ENCODE measurements around the gene DPP6.

DPP6 gene

GRCh38 chr7:154571772-154572171 is 519.6 kb downstream of the DPP6 start:
- TF ChIP-seq FOXP2 (optimal IDR thresholded peaks at IDR 0.05; ENCODE audit: control extremely low read depth, extremely low read length, insufficient read depth), result no peak
- Histone ChIP-seq H3K9me3 (ENCODE audit: low read depth, low read length) (no peaks in the 10 kb centered on the region), H3K36me3 (ENCODE audit: insufficient read depth, low read length) (no peaks in the 10 kb centered on the region), H3K27ac (no peak overlapping the region), H3K9ac (ENCODE audit: insufficient read length) (no peak overlapping the region), H3K4me3 (no peak overlapping the region)
- DNase-seq (ENCODE audit: low read depth, low spot score), result no peak

GRCh38 chr7:154574235-154574634 is 522.0 kb downstream of the DPP6 start:
- H3K9me3 ChIP-seq (ENCODE audit: low read depth, low read length), result no peaks in the 10 kb centered on the region
- no peak for TF ChIP-seq EZH2 (IDR thresholded peaks at IDR 0.05)
- no peak for TF ChIP-seq POLR2AphosphoS5 (IDR thresholded peaks at IDR 0.05; ENCODE audit: borderline replicate concordance, low read depth, low read length)
- TF ChIP-seq FOXP2 (optimal IDR thresholded peaks at IDR 0.05; ENCODE audit: control extremely low read depth, extremely low read length, insufficient read depth), result no peak
- H3K9ac ChIP-seq (ENCODE audit: insufficient read length), result no peak overlapping the region
- H3K36me3 ChIP-seq (ENCODE audit: insufficient read depth, low read length), result no peaks in the 10 kb centered on the region
- no peak for DNase-seq (ENCODE audit: low read depth, low spot score)
- no peak overlapping the region for H3K27ac ChIP-seq
- no peak overlapping the region for H3K4me3 ChIP-seq

- Histone ChIP-seq H3K27ac (no peak overlapping the region), H3K36me3 (ENCODE audit: insufficient read depth, low read length) (no peaks in the 10 kb centered on the region), H3K9ac (ENCODE audit: insufficient read length) (no peak overlapping the region), H3K4me3 (no peak overlapping the region), H3K9me3 (ENCODE audit: low read depth, low read length) (no peaks in the 10 kb centered on the region)
- no peak for DNase-seq (ENCODE audit: low read depth, low spot score)
- TF ChIP-seq FOXP2 (optimal IDR thresholded peaks at IDR 0.05; ENCODE audit: control extremely low read depth, extremely low read length, insufficient read depth), result no peak
- TF ChIP-seq POLR2AphosphoS5 (IDR thresholded peaks at IDR 0.05; ENCODE audit: borderline replicate concordance, low read depth, low read length), result no peak
- no peak for TF ChIP-seq EZH2 (IDR thresholded peaks at IDR 0.05)
These were observed 523.3 kb downstream of the DPP6 start for GRCh38 chr7:154575497-154575896.

GRCh38 chr7:154576604-154577003 is 524.4 kb downstream of the DPP6 start:
- Histone ChIP-seq H3K27ac (no peak overlapping the region), H3K9ac (ENCODE audit: insufficient read length) (no peak overlapping the region), H3K36me3 (ENCODE audit: insufficient read depth, low read length) (no peaks in the 10 kb centered on the region), H3K9me3 (ENCODE audit: low read depth, low read length) (no peaks in the 10 kb centered on the region), H3K4me3 (no peak overlapping the region)
- DNase-seq (ENCODE audit: low read depth, low spot score), result no peak
- TF ChIP-seq POLR2AphosphoS5 (IDR thresholded peaks at IDR 0.05; ENCODE audit: borderline replicate concordance, low read depth, low read length) (no peak), EZH2 (IDR thresholded peaks at IDR 0.05) (no peak), FOXP2 (optimal IDR thresholded peaks at IDR 0.05; ENCODE audit: control extremely low read depth, extremely low read length, insufficient read depth) (no peak)

- no peak overlapping the region for H3K9ac ChIP-seq (ENCODE audit: insufficient read length)
- no peak for TF ChIP-seq FOXP2 (optimal IDR thresholded peaks at IDR 0.05; ENCODE audit: control extremely low read depth, extremely low read length, insufficient read depth)
- TF ChIP-seq EZH2 (IDR thresholded peaks at IDR 0.05), result no peak
- no peak for TF ChIP-seq POLR2AphosphoS5 (IDR thresholded peaks at IDR 0.05; ENCODE audit: borderline replicate concordance, low read depth, low read length)
- H3K4me3 ChIP-seq, result no peak overlapping the region
- H3K36me3 ChIP-seq (ENCODE audit: insufficient read depth, low read length), result no peaks in the 10 kb centered on the region
- no peaks in the 10 kb centered on the region for H3K9me3 ChIP-seq (ENCODE audit: low read depth, low read length)
- DNase-seq (ENCODE audit: low read depth, low spot score), result no peak
- H3K27ac ChIP-seq, result no peak overlapping the region
These were observed 525.1 kb downstream of the DPP6 start for GRCh38 chr7:154577141-154577873.

- DNase-seq (ENCODE audit: low read depth, low spot score), result no peak
- Histone ChIP-seq H3K9ac (ENCODE audit: insufficient read length) (no peak overlapping the region), H3K27ac (no peak overlapping the region), H3K9me3 (ENCODE audit: low read depth, low read length) (no peaks in the 10 kb centered on the region), H3K36me3 (ENCODE audit: insufficient read depth, low read length) (no peaks in the 10 kb centered on the region), H3K4me3 (no peak overlapping the region)
- TF ChIP-seq FOXP2 (optimal IDR thresholded peaks at IDR 0.05; ENCODE audit: control extremely low read depth, extremely low read length, insufficient read depth) (no peak), POLR2AphosphoS5 (IDR thresholded peaks at IDR 0.05; ENCODE audit: borderline replicate concordance, low read depth, low read length) (no peak), EZH2 (IDR thresholded peaks at IDR 0.05) (no peak)
These were observed 526.1 kb downstream of the DPP6 start for GRCh38 chr7:154578336-154578735.

GRCh38 chr7:154579711-154580110 is 527.5 kb downstream of the DPP6 start:
- Histone ChIP-seq H3K36me3 (ENCODE audit: insufficient read depth, low read length) (no peaks in the 10 kb centered on the region), H3K9me3 (ENCODE audit: low read depth, low read length) (no peaks in the 10 kb centered on the region), H3K27ac (no peak overlapping the region), H3K9ac (ENCODE audit: insufficient read length) (no peak overlapping the region), H3K4me3 (no peak overlapping the region)
- DNase-seq (ENCODE audit: low read depth, low spot score), result no peak
- TF ChIP-seq EZH2 (IDR thresholded peaks at IDR 0.05) (no peak), POLR2AphosphoS5 (IDR thresholded peaks at IDR 0.05; ENCODE audit: borderline replicate concordance, low read depth, low read length) (no peak), FOXP2 (optimal IDR thresholded peaks at IDR 0.05; ENCODE audit: control extremely low read depth, extremely low read length, insufficient read depth) (no peak)

- Histone ChIP-seq H3K9ac (ENCODE audit: insufficient read length) (no peak overlapping the region), H3K27ac (no peak overlapping the region), H3K36me3 (ENCODE audit: insufficient read depth, low read length) (no peaks in the 10 kb centered on the region), H3K9me3 (ENCODE audit: low read depth, low read length) (no peaks in the 10 kb centered on the region), H3K4me3 (no peak overlapping the region)
- no peak for DNase-seq (ENCODE audit: low read depth, low spot score)
- no peak for TF ChIP-seq FOXP2 (optimal IDR thresholded peaks at IDR 0.05; ENCODE audit: control extremely low read depth, extremely low read length, insufficient read depth)
- no peak for TF ChIP-seq EZH2 (IDR thresholded peaks at IDR 0.05)
- no peak for TF ChIP-seq POLR2AphosphoS5 (IDR thresholded peaks at IDR 0.05; ENCODE audit: borderline replicate concordance, low read depth, low read length)
These were observed 529.2 kb downstream of the DPP6 start for GRCh38 chr7:154581251-154581890.
